Osteocyte (in vitro differentiated cells): ENCODE data around the gene CNTN6. TPM values are rescaled to one million over a fixed set of nuclear protein-coding genes. Genes with fewer than 3 reads are reported as not detected.

Source experiments
- DNase-seq: peaks from one replicate; pipeline ENCODE4 v3.0.0; 2021; ENCODE audit warnings: mixed read lengths; ENCODE audit not compliant: unreplicated experiment; ENCODE audit errors: extremely low spot score
- H3K27ac Mint-ChIP-seq: one replicate; pipeline ENCODE4 v1.8.0; 2021; ENCODE audit warnings: mild to moderate bottlenecking, mixed read lengths; ENCODE audit not compliant: unreplicated experiment
- H3K27me3 Mint-ChIP-seq: one replicate; pipeline ENCODE4 v1.8.0; 2021; ENCODE audit warnings: mixed read lengths; ENCODE audit not compliant: unreplicated experiment
- H3K36me3 Mint-ChIP-seq: one replicate; pipeline ENCODE4 v1.8.0; 2021; ENCODE audit warnings: mixed read lengths; ENCODE audit not compliant: unreplicated experiment
- H3K4me1 Mint-ChIP-seq: one replicate; pipeline ENCODE4 v1.8.0; 2021; ENCODE audit warnings: mixed read lengths; ENCODE audit not compliant: unreplicated experiment
- H3K4me3 Mint-ChIP-seq: one replicate; pipeline ENCODE4 v1.8.0; 2021; ENCODE audit warnings: mild to moderate bottlenecking, moderate library complexity, mixed read lengths; ENCODE audit not compliant: unreplicated experiment
- H3K9me3 Mint-ChIP-seq: one replicate; pipeline ENCODE4 v1.8.0; 2021; ENCODE audit warnings: mixed read lengths; ENCODE audit not compliant: unreplicated experiment
- total RNA-seq: library from RNA; stranded (reverse); gene quantifications from 2 replicates; pipeline ENCODE4 v1.2.1, GENCODE V29; 2021
- TF ChIP-seq, protein P1 (sequence below): fragments of 200-600 bp; sonication (generic); IDR thresholded peaks from 2 replicates; pipeline ENCODE4 v1.5.0; 2021; ENCODE audit warnings: antibody characterized with exemption, mild to moderate bottlenecking, moderate library complexity

CNTN6 gene
- total RNA-seq, 1 donor from 2014 or later: 27.5 TPM

DNA sequence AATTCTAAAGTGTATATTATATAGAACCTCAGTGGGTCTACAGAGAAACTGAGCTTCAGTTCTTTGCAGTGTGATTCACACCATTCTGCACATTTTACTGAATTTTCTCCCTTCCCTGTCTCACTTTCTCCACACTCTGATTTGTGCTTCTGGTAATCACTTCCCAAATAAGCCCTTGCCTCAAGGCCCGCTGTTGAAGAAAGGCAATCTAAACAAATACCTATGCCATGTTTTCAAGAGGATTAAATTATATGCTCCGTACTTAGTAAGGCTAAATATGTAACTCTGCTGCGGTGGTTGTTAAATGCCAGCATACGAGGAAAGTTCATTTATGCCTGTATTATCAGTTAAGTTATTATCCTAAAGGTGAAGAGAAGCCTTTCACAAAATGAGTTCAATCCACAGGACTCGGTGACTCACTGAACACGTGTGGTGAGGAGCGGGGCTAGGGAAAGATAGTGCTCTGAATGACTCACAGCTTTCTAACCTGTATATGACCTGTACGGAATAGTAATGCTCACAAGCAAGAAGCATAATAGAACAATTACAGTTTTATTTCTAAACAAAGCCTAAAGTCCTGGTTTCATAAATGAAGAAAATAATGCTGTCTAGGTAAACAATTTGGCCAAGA is 25.1 kb downstream of the CNTN6 start:
- Mint-ChIP-seq H3K36me3 (no peaks in the 10 kb centered on the region), H3K4me1 (no peaks in the 10 kb centered on the region), H3K27me3 (no peaks in the 10 kb centered on the region), H3K9me3 (no peaks in the 10 kb centered on the region), H3K4me3 (no peak overlapping the region), H3K27ac (no peak overlapping the region)
- TF ChIP-seq, protein P1, sequence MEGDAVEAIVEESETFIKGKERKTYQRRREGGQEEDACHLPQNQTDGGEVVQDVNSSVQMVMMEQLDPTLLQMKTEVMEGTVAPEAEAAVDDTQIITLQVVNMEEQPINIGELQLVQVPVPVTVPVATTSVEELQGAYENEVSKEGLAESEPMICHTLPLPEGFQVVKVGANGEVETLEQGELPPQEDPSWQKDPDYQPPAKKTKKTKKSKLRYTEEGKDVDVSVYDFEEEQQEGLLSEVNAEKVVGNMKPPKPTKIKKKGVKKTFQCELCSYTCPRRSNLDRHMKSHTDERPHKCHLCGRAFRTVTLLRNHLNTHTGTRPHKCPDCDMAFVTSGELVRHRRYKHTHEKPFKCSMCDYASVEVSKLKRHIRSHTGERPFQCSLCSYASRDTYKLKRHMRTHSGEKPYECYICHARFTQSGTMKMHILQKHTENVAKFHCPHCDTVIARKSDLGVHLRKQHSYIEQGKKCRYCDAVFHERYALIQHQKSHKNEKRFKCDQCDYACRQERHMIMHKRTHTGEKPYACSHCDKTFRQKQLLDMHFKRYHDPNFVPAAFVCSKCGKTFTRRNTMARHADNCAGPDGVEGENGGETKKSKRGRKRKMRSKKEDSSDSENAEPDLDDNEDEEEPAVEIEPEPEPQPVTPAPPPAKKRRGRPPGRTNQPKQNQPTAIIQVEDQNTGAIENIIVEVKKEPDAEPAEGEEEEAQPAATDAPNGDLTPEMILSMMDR: no peak
- DNase-seq: no peak

DNA sequence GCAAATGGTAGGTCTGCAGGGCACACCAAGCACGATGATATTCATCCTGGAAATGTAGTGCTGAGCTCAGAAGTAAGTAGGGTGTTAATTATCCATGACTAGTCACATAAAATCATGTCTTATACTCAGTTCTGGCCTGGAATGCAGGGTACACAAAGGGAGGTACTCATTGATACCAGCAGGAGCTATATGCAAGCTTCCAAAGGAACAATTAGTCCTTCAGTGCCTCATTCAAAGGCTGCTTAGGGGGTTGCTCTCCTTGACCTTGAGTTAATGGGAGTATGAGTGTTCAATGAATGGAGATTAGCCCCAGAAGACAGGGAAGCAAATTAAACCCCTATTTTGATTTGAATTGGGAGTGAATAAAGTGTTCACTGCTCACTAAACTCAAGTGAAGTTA is 38.3 kb downstream of the CNTN6 start:
- peaks cover 5% of the 10 kb centered on the region for H3K36me3 Mint-ChIP-seq
- no peak overlapping the region for H3K27ac Mint-ChIP-seq
- no peak for DNase-seq
- no peak overlapping the region for H3K4me3 Mint-ChIP-seq
- peaks cover 22% of the 10 kb centered on the region for H3K4me1 Mint-ChIP-seq
- peaks cover 4% of the 10 kb centered on the region for H3K9me3 Mint-ChIP-seq
- H3K27me3 Mint-ChIP-seq: no peaks in the 10 kb centered on the region
- TF ChIP-seq, protein P1: no peak

DNA sequence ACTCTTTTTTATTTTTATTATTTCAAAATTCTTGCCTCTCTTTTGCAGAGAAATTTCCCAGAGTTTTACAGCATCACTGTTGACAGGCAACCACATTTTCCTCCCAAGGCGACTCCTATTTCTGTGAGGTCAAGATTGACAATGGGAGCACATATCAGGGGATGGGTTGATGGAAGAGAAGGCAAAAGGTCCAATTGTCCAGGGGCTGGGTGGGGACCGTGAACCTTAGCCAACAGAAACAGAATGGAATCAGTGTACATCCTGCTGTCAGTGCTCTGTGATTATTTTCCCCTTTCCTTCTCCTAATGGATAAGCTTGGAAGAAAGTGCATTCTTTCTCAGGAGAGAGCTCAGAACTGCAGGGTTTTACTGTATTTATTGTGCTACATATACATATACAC is 42.4 kb downstream of the CNTN6 start:
- TF ChIP-seq, protein P1: no peak
- no peak overlapping the region for H3K4me3 Mint-ChIP-seq
- H3K9me3 Mint-ChIP-seq: peaks cover 4% of the 10 kb centered on the region
- H3K36me3 Mint-ChIP-seq: peaks cover 5% of the 10 kb centered on the region
- no peaks in the 10 kb centered on the region for H3K27me3 Mint-ChIP-seq
- no peak for DNase-seq
- H3K27ac Mint-ChIP-seq: no peak overlapping the region
- peaks cover 28% of the 10 kb centered on the region for H3K4me1 Mint-ChIP-seq

DNA sequence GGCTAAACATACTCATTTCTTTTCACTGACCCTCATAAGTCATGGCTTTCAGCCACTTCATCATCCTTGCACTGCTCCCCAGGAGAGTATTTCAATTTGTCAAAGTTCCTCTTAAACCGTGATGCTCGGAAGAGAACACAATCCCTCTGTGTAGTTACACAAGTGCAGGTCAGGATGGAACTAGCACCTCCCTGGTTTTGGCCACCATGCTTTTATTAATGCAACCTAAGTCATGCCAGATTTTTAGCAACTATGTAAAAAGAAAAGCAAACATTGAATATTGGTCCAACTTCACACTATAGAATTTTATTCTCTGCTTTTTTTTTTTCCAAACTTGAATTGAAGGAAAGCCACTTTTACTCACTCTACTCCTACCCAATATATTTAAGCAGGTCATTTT is 45.2 kb downstream of the CNTN6 start:
- H3K4me1 Mint-ChIP-seq: peaks cover 28% of the 10 kb centered on the region
- peaks cover under 1% of the 10 kb centered on the region for H3K9me3 Mint-ChIP-seq
- peaks cover 2% of the 10 kb centered on the region for H3K36me3 Mint-ChIP-seq
- TF ChIP-seq, protein P1: no peak
- H3K27me3 Mint-ChIP-seq: no peaks in the 10 kb centered on the region
- no peak overlapping the region for H3K27ac Mint-ChIP-seq
- no peak overlapping the region for H3K4me3 Mint-ChIP-seq
- no peak for DNase-seq

DNA sequence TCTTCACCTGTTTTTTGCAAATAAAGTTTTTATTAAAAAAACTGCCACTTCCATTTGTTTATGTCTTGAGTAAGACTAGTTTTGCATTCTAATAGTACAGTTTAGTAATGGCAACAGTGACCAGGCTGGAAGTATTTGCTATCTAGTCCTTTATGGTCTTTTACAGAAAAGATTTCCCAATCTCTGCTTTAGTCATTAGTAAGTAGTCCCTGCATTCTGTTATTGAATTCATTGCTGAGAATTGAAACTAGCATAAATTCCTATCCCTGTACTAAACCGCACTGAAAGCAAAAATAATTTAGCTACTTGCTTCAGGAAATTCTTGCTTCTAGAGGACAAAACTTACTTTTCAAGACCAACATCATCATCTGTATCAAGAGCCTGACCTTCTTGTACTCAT is 46.2 kb downstream of the CNTN6 start:
- TF ChIP-seq, protein P1: no peak
- no peak for DNase-seq
- no peak overlapping the region for H3K4me3 Mint-ChIP-seq
- H3K27me3 Mint-ChIP-seq: no peaks in the 10 kb centered on the region
- H3K36me3 Mint-ChIP-seq: peaks cover 1% of the 10 kb centered on the region
- no peak overlapping the region for H3K27ac Mint-ChIP-seq
- H3K4me1 Mint-ChIP-seq: peaks cover 28% of the 10 kb centered on the region
- no peaks in the 10 kb centered on the region for H3K9me3 Mint-ChIP-seq
